ENCODE measurements around the gene NUAK2. TPM values are rescaled to one million over a fixed set of nuclear protein-coding genes. Genes with fewer than 3 reads are reported as not detected.
A peak's percentile ranks its signal among the peaks of the same experiment; 100 is the strongest.

Gene NUAK2
- total and polyA plus RNA-seq, 2 of the 8 experiments (the other 6 are each of a cell fraction or from before 2014, with no cell fraction given): 9.4 to 12.9 TPM

- Histone ChIP-seq H3K18ac (ENCODE audit: extremely low read depth, low read length) (peak overlapping the region; percentile 60), H4K91ac (replicated peaks; ENCODE audit: insufficient read length, low read length) (peak overlapping the region; percentile 96), H3K79me2 (ENCODE audit: control insufficient read depth in 1 of 2, insufficient read depth in 2 of 2, low read length in 2 of 2) (peaks cover 0 to 6% of the 10 kb centered on the region in 2 experiments; a peak in 1 of 4 replicates), H3K4me2 (ENCODE audit: insufficient read depth in 1 of 2, low read depth in 2 of 2, low read length in 2 of 2) (no peak overlapping the region; a peak in 1 of 4 replicates), H2BK5ac (ENCODE audit: low read depth, low read length) (peak overlapping the region; percentile 96), H3K4me1 (replicated peaks in 1 of 4; ENCODE audit: control insufficient read depth in 3 of 4, insufficient read depth in 4 of 4, low read length in 3 of 4) (peaks cover 40 to 60% (median 46%) of the 10 kb centered on the region in 4 experiments), H4K8ac (ENCODE audit: extremely low read depth, insufficient read depth, low read length) (peak overlapping the region; percentile 4; the same call in 1 of the 2 replicates), H3K4ac (replicated peaks; ENCODE audit: insufficient read length, low read depth, low read length) (peak overlapping the region; percentile 88), H2BK120ac (replicated peaks; ENCODE audit: low read depth, low read length) (peak overlapping the region; percentile 81), H3K4me3 (ENCODE audit: extremely low read depth in 1 of 4, insufficient read depth in 2 of 4, low read depth in 3 of 4, low read length in 4 of 4) (no peak overlapping the region), H4K5ac (ENCODE audit: insufficient read length, low read depth, low read length) (no peak overlapping the region), H3K14ac (ENCODE audit: insufficient read length) (no peak overlapping the region), H3K36me3 (ENCODE audit: control insufficient read depth in 2 of 4, insufficient read depth in 4 of 4, low read length in 3 of 4) (peaks cover 4 to 15% (median 6%) of the 10 kb centered on the region in 4 experiments), H3K27me3 (replicated peaks in 1 of 4; ENCODE audit: control insufficient read depth in 3 of 4, extremely low read depth in 1 of 4, insufficient read depth in 3 of 4, low read length in 3 of 4) (no peaks in the 10 kb centered on the region; a peak in 1 of 7 replicates), H2BK15ac (ENCODE audit: low read length) (peak overlapping the region; percentile 78; the same call in 1 of the 2 replicates), H3K23ac (ENCODE audit: insufficient read length) (no peak overlapping the region), H3K9ac (replicated peaks in 1 of 4; ENCODE audit: extremely low read depth in 1 of 4, low read depth in 3 of 4, low read length in 3 of 4) (peak overlapping the region in 1 of 4 experiments; percentile 13; a peak in 2 of 7 replicates), H3K23me2 (ENCODE audit: low read depth, low read length) (peaks cover 2% of the 10 kb centered on the region), H2BK12ac (ENCODE audit: low read depth, low read length) (peak overlapping the region; percentile 98), H2AFZ (ENCODE audit: low read length) (no peak overlapping the region), H3K27ac (ENCODE audit: low read depth, low read length) (peak overlapping the region; percentile 62), H3K79me1 (ENCODE audit: low read depth, low read length) (no peaks in the 10 kb centered on the region), H3K56ac (replicated peaks; ENCODE audit: insufficient read length, low read depth, low read length) (no peak overlapping the region), H2AK5ac (ENCODE audit: low read depth, low read length) (peak overlapping the region; percentile 99), H3K9me3 (ENCODE audit: insufficient read depth in 2 of 2, low read depth in 1 of 2, low read length in 1 of 2) (no peaks in the 10 kb centered on the region), H4K20me1 (replicated peaks in 1 of 2; ENCODE audit: control insufficient read depth in 1 of 2, insufficient read depth in 2 of 2, low read length in 2 of 2) (no peaks in the 10 kb centered on the region), H2BK20ac (ENCODE audit: low read length) (peak overlapping the region; percentile 92)
- 64% methylated on average over 9 of the region's 9 CpGs; no CpG with 5 or more reads in 1 of the 2 experiments for WGBS, 2 experiments (ENCODE audit: extremely low coverage in 1 of 2, insufficient coverage in 1 of 2, insufficient read length in 1 of 2, insufficient replicate concordance in 2 of 2, low coverage in 1 of 2, low lambda C conversion rate in 2 of 2, missing lambda C conversion rate in 1 of 2)
- ChIA-PET POLR2A (ENCODE audit: partially characterized antibody) (interaction anchor here (1.0 to 8.8 kb wide), 12 partner anchors 11 to 151 kb away, joined by 3 to 124 read pairs (median 8); partner anchors contain the start of gene NUAK2), CTCF (ENCODE audit: partially characterized antibody) (interaction anchor here (0.9 to 67.1 kb wide), 5 partner anchors 21 to 56 kb away, joined by 3 to 2424 read pairs (median 3); partner anchors contain the start of gene NUAK2)
- peak in 1 of 2 experiments; percentile 59 for DNase-seq (ENCODE audit: low read depth in 1 of 2, low spot score in 2 of 2)
- no peak for FAIRE-seq
- peak; percentile 16 for TF ChIP-seq ASH2L (IDR thresholded peaks at IDR 0.05; ENCODE audit: low read length)
- 0 out of 2 replicates have a peak, but pooled peaks have one; percentile 27 for TF ChIP-seq CHD2 (IDR thresholded peaks at IDR 0.05; ENCODE audit: low read length)
- no peak for TF ChIP-seq GABPA (IDR thresholded peaks at IDR 0.05; ENCODE audit: borderline replicate concordance, insufficient read depth, low read length)
- TF ChIP-seq POLR2AphosphoS5 (IDR thresholded peaks at IDR 0.05; ENCODE audit: low read depth, low read length): peak; percentile 29; the same call in 1 of the 2 replicates
- TF ChIP-seq JUND (IDR thresholded peaks at IDR 0.05; ENCODE audit: low read length): peak; percentile 38; the same call in 1 of the 2 replicates
- no peak for TF ChIP-seq E2F6 (IDR thresholded peaks at IDR 0.05)
- TF ChIP-seq RFX5 (IDR thresholded peaks at IDR 0.05; ENCODE audit: borderline replicate concordance, low read depth, low read length): no peak
- no peak for TF ChIP-seq CHD1 (IDR thresholded peaks at IDR 0.05; ENCODE audit: low read depth, low read length)
- TF ChIP-seq RNF2 (IDR thresholded peaks at IDR 0.05; ENCODE audit: borderline replicate concordance, low read depth, low read length, missing control alignments, poor library complexity, severe bottlenecking): no peak
- peak; percentile 78 for TF ChIP-seq CREB1 (IDR thresholded peaks at IDR 0.05)
- TF ChIP-seq SP4 (IDR thresholded peaks at IDR 0.05; ENCODE audit: low read length): no peak
Observed at GRCh38 chr1:205298191-205298994, 23.2 kb downstream of the NUAK2 start.
